ENCODE results near the gene METTL17. TPM values are rescaled to one million over a fixed set of nuclear protein-coding genes. Genes with fewer than 3 reads are reported as not detected.
"Not testable (repeated sequence)": the region's sequence is repeated elsewhere in the genome, so short reads cannot be mapped to it uniquely, and the experiment has no call there.

Gene METTL17
- total and polyA plus RNA-seq, 12 donors, result 28.8 to 79.3 (median 39.1) TPM

DNA sequence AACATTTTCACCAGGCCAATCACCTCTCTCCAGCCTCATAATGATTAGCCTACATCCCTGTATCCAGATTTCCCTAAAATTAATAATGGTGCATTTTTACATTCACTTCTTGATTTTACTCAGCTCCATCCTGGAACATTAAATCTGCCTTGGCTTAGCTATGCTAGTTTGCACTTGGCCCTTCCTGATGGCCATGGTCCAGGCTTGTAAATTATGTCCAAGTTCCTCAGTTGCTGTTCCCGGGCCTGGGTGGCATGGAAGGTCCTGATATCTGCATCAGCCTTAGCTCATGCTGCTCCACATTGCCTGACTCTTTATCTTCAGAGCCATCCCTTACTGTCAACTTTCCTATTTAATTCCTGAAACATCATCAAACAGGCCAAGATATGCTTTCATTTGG, 11.1 kb upstream of the METTL17 start:
- H3K4me1 ChIP-seq, result no peaks in the 10 kb centered on the region
- no peak overlapping the region for H3K4me3 ChIP-seq
- intact Hi-C loops (cut with DNase I), result loop anchor here in 5 of 10 donors (10.0 kb wide), 2 partner anchors 124 to 284 kb away; no protein-coding TSS in a partner anchor
- 64 to 81% methylated on average over 1 of the region's 1 CpG for WGBS, 2 donors
- DNase-seq, result no peak
- ATAC-seq, result no peak
- no peaks in the 10 kb centered on the region for H3K9me3 ChIP-seq
- no peaks in the 10 kb centered on the region for H3K36me3 ChIP-seq
- TF ChIP-seq, protein P1, sequence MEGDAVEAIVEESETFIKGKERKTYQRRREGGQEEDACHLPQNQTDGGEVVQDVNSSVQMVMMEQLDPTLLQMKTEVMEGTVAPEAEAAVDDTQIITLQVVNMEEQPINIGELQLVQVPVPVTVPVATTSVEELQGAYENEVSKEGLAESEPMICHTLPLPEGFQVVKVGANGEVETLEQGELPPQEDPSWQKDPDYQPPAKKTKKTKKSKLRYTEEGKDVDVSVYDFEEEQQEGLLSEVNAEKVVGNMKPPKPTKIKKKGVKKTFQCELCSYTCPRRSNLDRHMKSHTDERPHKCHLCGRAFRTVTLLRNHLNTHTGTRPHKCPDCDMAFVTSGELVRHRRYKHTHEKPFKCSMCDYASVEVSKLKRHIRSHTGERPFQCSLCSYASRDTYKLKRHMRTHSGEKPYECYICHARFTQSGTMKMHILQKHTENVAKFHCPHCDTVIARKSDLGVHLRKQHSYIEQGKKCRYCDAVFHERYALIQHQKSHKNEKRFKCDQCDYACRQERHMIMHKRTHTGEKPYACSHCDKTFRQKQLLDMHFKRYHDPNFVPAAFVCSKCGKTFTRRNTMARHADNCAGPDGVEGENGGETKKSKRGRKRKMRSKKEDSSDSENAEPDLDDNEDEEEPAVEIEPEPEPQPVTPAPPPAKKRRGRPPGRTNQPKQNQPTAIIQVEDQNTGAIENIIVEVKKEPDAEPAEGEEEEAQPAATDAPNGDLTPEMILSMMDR (IDR thresholded peaks at IDR 0.05), result no peak
- H3K27ac ChIP-seq, result no peak overlapping the region
- no peaks in the 10 kb centered on the region for H3K27me3 ChIP-seq

DNA sequence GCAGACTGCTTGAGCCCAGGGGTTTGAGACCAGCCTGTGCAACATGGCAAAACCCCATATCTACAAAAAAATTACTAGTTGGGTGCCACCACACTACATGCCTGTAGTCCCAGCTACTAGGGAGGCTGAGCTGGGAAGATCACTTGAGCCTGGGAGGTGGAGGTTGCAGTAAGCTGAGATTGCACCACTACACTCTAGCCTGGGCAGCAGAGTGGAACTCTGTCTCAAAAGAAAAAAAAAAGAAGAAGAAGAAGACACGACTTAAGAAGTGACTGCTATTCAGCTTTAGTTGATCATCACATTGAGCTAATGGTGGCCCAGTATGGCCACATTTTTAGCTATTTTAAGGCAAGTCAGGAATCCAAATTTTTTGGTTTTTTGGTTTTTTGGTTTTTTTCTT, 8.9 kb upstream of the METTL17 start:
- H3K4me1 ChIP-seq, result peaks cover 0 to 2% (median 0%) of the 10 kb centered on the region in 9 donors
- intact Hi-C loops (cut with DNase I), result no loop called here

DNA sequence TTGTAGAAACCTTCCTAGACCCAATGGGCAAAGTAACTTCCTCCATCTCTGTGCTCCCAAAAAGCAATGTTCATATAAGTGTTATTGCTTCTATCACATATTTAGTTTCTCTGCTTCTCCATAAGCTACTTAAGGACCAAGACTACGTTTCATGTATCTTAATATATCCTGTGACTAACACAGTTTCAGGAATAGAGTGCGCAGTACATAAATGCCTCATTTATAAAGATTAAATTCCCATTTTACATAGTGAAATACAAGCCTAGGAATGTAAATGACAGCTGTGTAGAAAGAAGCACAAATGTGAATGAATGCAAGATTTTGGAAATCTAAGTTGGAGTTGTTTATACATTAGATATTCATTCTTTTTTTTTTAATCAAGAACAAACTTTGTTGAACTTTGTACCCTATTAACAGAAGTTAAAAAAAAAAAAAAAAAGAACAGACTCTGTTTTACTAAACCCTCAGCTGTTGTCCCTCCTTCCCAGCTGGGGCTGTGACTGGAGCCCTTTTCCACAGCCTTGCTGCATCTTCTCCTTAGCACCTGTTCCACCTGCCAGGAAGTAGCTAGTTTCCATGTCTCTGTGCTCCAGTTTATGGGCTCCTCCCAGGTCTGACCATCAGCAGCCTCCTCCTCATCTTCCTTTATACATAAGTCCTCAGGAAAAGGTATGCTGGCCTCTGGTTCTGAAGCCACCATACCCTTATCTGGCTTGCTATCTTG, 7.0 kb upstream of the METTL17 start:
- intact Hi-C loops (cut with DNase I), result no loop called here
- H3K4me3 ChIP-seq, result no peak overlapping the region
- no peaks in the 10 kb centered on the region for H3K36me3 ChIP-seq
- H3K4me1 ChIP-seq, result peaks cover 0 to 17% (median 0%) of the 10 kb centered on the region in 9 donors
- 77 to 80% methylated on average over 2 of the region's 2 CpGs for WGBS, 2 donors
- TF ChIP-seq, protein P1 (IDR thresholded peaks at IDR 0.05), result no peak
- no peak for DNase-seq
- no peak for ATAC-seq
- no peak overlapping the region for H3K27ac ChIP-seq
- H3K27me3 ChIP-seq, result no peaks in the 10 kb centered on the region
- no peaks in the 10 kb centered on the region for H3K9me3 ChIP-seq

More for the DNA sequence above, 8.9 kb upstream of the METTL17 start:
- TF ChIP-seq, protein P1 (IDR thresholded peaks at IDR 0.05), result no peak
- no peak overlapping the region for H3K27ac ChIP-seq
- DNase-seq (no peak), ATAC-seq (no peak)
- H3K4me3 ChIP-seq, result no peak overlapping the region
- H3K27me3 ChIP-seq, result no peaks in the 10 kb centered on the region
- WGBS, 2 donors, result 71 to 75% methylated on average over 1 of the region's 1 CpG
- H3K36me3 ChIP-seq, result no peaks in the 10 kb centered on the region
- H3K9me3 ChIP-seq, result no peaks in the 10 kb centered on the region

DNA sequence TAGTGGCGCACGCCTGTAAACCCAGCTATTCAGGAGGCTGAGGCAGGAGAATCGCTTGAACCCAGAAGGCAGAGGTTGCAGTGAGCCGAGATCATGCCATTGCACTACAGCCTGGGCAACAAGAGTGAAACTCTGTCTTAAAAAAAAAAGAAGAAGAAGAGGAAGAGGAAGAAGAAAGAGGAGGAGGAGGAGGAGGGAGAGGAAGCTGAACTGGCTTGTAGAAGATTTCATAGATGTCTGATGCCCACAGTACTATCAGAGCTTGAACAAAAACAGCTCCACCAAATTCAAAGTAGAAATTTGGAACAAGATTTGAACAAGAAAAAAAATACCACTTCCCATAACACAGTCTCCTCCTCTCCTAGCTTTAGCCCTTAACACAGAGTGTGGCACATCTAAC, 4.1 kb upstream of the METTL17 start:
- H3K36me3 ChIP-seq; ATAC-seq; DNase-seq; H3K4me3 ChIP-seq; H3K9me3 ChIP-seq; intact Hi-C loops (cut with DNase I); H3K27me3 ChIP-seq: not testable (repeated sequence)
- Histone ChIP-seq H3K4me1 (peaks cover 0 to 31% (median 11%) of the 10 kb centered on the region in 9 donors), H3K27ac (peak overlapping the region in 1 of 10 donors; percentile 56)
- 94 to 96% methylated on average over 4 of the region's 4 CpGs for WGBS, 2 donors

- H3K27ac ChIP-seq, result peak overlapping the region in 3 of 10 donors; percentile 19 to 33 (median 29)
- TF ChIP-seq, protein P1 (IDR thresholded peaks at IDR 0.05), result no peak
- DNase-seq (peak in 1 of 2 donors; percentile 22), ATAC-seq (peak in 6 of 8 donors; percentile 19 to 51 (median 32))
- no peak overlapping the region for H3K4me3 ChIP-seq
- H3K9me3 ChIP-seq, result no peaks in the 10 kb centered on the region
- H3K27me3 ChIP-seq, result no peaks in the 10 kb centered on the region
- intact Hi-C loops (cut with DNase I), result no loop called here
- 56 to 65% methylated on average over 2 of the region's 2 CpGs for WGBS, 2 donors
- H3K4me1 ChIP-seq, result peaks cover 5 to 43% (median 22%) of the 10 kb centered on the region in 9 donors
- peaks cover 0 to 9% (median 2%) of the 10 kb centered on the region in 9 donors for H3K36me3 ChIP-seq
Observed at GRCh38 chr14:20986811-20987210, 3.0 kb upstream of the METTL17 start.
